GM19372 (cell line): Measurements from ENCODE around the gene CD27.

Source experiments
- ATAC-seq: cut with Tn5 transposase; IDR thresholded peaks from one replicate; pipeline ENCODE4 v1.9.1; 2021; ENCODE audit warnings: mild to moderate bottlenecking, low read depth, moderate library complexity; ENCODE audit not compliant: unreplicated experiment

Gene CD27

GRCh38 chr12:6434205-6435140, 10.3 kb upstream of the CD27 start:
- no peak for ATAC-seq

GRCh38 chr12:6435961-6436715, 8.6 kb upstream of the CD27 start:
- no peak for ATAC-seq

DNA sequence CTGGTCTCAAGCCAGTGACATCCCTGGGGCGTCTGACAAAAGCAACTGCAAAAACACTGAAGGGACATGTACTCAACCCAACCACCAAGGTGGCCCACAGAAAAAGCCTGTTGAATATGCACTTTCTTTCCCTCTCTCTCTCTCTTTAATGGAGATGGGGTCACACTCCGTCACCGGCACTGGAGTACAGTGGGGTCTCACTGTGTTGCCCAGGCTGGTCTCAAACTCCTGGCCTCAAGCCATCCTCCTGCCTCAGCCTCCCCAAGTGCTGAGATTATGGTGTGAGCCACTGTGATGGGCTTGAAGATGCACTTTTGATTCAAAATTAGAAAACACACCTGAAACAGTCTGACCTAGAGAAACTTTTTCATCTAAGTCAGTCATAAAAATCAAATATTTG, 7.2 kb upstream of the CD27 start:
- no peak for ATAC-seq

DNA sequence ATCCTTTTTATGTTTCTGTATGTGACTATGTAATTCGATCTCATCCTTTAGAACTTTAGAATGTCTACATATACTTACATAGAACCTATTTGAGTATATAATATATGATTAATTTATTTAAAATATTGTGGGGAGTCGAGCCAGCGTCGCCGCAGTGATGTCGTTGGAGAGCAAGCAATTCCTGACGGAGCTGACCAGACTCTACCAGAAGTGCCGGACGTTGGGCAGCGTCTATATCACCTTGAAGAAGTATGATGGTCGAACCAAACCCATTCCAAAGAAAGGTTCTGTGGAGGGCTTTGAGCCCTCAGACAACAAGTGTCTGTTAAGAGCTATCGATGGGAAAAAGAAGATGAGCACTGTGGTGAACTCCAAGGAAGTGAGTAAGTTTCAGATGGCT, 6.4 kb upstream of the CD27 start:
- ATAC-seq, result no peak

GRCh38 chr12:6440391-6440790, 4.4 kb upstream of the CD27 start:
- no peak for ATAC-seq

DNA sequence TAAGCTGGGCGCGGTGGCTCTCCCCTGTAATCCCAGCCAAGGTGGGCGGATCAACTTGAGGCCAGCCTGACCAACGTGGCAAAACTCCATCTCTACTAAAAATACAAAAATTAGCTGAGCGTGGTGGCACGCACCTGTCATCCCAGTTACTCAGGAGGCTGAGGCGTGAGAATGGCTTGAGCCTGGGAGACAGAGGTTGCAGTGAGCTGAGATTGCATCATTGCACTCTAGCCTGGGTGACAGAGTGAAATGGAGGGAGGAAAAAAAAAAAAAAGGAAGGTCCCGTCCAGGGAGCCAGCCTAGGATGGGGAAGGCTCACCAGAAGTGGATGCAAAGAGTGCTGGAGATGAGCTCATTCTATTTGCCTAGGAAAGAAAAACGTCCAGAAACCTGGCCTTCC, 1.9 kb upstream of the CD27 start:
- no peak for ATAC-seq

- ATAC-seq, result no peak
These were observed 1.3 kb upstream of the CD27 start for GRCh38 chr12:6443361-6443983.

DNA sequence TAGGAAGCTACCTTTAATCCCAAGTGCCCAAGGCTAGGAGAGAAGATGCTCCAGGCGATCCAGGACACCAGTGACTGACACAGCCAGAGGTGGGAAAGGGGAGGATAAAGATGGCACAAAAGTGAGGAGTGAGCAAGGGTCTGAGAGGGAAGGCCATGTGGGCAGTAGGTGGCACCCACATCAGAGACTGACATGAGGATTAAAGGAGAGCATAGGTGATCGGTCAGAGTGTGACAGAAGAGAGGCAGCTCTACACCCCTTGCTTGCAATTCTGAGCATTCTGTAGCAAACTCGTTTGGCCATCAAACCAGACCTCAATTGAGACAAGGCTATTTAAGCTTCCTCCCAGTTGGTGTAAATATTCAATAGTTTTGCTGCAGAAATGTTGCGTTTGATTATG, 724 bp upstream of the CD27 start:
- ATAC-seq, result no peak

- ATAC-seq, result no peak
These were observed 5.5 kb downstream of the CD27 start for GRCh38 chr12:6450091-6450868.

GRCh38 chr12:6450869-6451347, 6.2 kb downstream of the CD27 start:
- ATAC-seq, result no peak

DNA sequence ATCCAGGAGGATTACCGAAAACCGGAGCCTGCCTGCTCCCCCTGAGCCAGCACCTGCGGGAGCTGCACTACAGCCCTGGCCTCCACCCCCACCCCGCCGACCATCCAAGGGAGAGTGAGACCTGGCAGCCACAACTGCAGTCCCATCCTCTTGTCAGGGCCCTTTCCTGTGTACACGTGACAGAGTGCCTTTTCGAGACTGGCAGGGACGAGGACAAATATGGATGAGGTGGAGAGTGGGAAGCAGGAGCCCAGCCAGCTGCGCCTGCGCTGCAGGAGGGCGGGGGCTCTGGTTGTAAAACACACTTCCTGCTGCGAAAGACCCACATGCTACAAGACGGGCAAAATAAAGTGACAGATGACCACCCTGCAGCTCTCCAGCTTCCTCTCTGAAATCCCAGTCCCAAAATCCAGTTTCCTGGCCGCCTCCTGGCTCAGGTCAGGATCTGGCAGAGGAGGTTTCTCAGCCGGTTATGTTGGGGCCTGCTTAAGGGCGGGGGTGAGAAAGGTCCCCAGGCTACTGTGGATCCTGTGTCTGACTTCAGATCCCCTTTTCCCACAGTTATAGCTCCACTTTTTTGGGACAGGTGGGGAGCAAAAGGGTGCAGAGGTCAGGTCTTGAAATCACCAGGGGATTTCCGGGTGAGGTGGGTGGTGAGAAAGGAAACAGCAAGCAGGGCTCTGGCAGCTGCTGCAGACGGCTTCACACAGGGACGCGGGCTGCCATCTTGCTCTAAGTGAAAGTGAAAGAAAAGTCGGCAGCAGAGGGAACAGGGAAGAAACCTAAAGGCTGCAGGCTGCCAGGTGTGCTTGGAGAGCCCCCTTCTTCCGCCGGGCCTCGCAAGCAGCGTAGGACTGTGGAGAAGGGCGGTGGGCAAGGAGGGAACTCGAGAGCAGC, 6.8 kb downstream of the CD27 start, which contains the start of gene TAPBPL:
TSS of gene TAPBPL (plus strand) at position 695 of the 897 bp plus-strand sequence. CDS start 207 bp downstream, outside the sequence.
- peak; percentile 63 for ATAC-seq

- peak; percentile 10 for ATAC-seq
These were observed 7.6 kb downstream of the CD27 start for GRCh38 chr12:6452245-6452943.

- ATAC-seq, result no peak
These were observed 8.3 kb downstream of the CD27 start for GRCh38 chr12:6452944-6453630.

- ATAC-seq, result no peak
These were observed 12.6 kb downstream of the CD27 start for GRCh38 chr12:6457220-6457945.

DNA sequence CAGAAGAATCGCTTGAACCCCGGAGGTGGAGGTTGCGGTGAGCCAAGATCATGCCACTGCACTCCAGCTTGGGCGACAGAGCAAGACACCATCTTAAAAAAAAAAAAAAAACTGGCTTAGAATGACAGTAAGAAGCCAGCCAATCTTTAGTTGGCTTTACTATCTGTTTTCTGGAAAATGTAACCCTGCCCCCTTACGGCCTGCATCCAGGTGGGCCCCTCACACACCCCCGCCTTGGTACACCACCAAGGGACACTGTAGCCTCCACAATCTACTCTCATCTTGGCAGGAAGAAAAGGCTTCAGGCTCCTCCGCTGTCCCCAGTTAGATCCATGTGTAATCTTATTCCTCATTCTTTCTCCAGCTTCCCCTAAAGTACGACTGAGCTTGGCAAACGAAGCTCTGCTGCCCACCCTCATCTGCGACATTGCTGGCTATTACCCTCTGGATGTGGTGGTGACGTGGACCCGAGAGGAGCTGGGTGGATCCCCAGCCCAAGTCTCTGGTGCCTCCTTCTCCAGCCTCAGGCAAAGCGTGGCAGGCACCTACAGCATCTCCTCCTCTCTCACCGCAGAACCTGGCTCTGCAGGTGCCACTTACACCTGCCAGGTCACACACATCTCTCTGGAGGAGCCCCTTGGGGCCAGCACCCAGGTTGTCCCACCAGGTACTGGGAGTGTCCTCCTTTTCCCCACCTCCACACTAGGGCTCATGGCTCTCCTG, 13.7 kb downstream of the CD27 start:
- ATAC-seq, result no peak

GRCh38 chr12:6459004-6459337, 14.2 kb downstream of the CD27 start:
- ATAC-seq, result no peak
